SK-N-SH treated with all-trans-retinoic acid at 6 μM for 48 hours (cell line): ENCODE measurements around the gene GRN.
"Not testable (repeated sequence)": the region's sequence is repeated elsewhere in the genome, so short reads cannot be mapped to it uniquely, and the experiment has no call there.

ENCODE experiments used
- ARNTL ChIP-seq: fragments of 450-650 bp; formaldehyde crosslinking; IDR thresholded peaks from 2 replicates; pipeline ENCODE4 v1.5.0; 2020; ENCODE audit warnings: low read depth, mild to moderate bottlenecking, moderate library complexity, borderline replicate concordance
- BACH2 ChIP-seq: fragments of 250-450 bp; sonication (Bioruptor Pico); IDR thresholded peaks from 2 replicates; pipeline ENCODE4 v1.9.0; 2021; ENCODE audit warnings: mild to moderate bottlenecking, borderline replicate concordance
- CSDC2 ChIP-seq: fragments of 250-450 bp; sonication (Bioruptor Pico); IDR thresholded peaks from 2 replicates; pipeline ENCODE4 v1.5.0; 2020; ENCODE audit warnings: mild to moderate bottlenecking, moderate library complexity
- SNAI2 ChIP-seq: fragments of 250-450 bp; sonication (Bioruptor Pico); IDR thresholded peaks from 2 replicates; pipeline ENCODE4 v1.5.0; 2020; ENCODE audit warnings: mild to moderate bottlenecking, moderate library complexity
- ZNF8 ChIP-seq: fragments of 450-650 bp; formaldehyde crosslinking; IDR thresholded peaks from 2 replicates; pipeline ENCODE4 v1.5.0; 2020; ENCODE audit warnings: mild to moderate bottlenecking, moderate library complexity
- TF ChIP-seq, protein P1 (sequence below): fragments of 250-450 bp; sonication (Bioruptor Pico); IDR thresholded peaks from 2 replicates; pipeline ENCODE4 v1.8.0; 2020; ENCODE audit warnings: mild to moderate bottlenecking, moderate library complexity, borderline replicate concordance

DNA sequence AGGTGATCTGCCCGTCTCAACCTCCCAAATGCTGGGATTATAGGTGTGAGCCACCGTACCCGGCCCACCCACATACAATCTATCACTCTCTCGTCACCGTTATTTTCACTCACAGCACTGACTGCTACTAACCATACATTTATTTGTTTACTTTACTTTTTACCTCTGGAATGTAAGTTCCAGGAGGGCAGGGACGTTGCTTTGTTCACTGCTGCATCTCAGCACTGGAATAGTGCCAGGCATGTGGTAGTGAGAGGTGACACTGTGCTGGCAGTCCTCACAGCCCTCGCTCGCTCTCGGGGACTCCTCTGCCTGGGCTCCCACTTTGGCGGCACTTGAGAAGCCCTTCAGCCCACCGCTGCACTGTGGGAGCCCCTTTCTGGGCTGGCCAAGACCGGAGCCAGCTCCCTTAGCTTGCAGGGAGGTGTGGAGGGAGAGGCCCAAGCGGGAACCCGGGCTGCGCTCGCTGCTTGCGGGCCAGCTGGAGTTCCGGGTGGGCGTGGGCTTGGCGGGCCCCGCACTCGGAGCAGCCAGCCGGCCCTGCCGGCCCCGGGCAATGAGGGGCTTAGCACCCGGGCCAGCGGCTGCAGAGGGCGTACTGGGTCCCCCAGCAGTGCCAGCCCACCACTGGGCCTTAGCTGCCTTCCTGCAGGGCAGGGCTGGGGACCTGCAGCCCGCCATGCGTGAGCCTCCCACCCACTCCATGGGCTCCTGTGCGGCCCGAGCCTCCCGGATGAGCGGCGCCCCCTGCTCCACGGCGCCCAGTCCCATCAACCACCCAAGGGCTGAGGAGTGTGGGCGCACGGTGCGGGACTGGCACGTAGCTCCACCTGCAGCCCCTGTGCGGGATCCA lies 23.5 kb downstream of the GRN start:
- TF ChIP-seq, protein P1, sequence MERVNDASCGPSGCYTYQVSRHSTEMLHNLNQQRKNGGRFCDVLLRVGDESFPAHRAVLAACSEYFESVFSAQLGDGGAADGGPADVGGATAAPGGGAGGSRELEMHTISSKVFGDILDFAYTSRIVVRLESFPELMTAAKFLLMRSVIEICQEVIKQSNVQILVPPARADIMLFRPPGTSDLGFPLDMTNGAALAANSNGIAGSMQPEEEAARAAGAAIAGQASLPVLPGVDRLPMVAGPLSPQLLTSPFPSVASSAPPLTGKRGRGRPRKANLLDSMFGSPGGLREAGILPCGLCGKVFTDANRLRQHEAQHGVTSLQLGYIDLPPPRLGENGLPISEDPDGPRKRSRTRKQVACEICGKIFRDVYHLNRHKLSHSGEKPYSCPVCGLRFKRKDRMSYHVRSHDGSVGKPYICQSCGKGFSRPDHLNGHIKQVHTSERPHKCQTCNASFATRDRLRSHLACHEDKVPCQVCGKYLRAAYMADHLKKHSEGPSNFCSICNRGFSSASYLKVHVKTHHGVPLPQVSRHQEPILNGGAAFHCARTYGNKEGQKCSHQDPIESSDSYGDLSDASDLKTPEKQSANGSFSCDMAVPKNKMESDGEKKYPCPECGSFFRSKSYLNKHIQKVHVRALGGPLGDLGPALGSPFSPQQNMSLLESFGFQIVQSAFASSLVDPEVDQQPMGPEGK = not testable (repeated sequence)
- not testable (repeated sequence) for TF ChIP-seq ARNTL (CRISPR knock-in tag); CSDC2; BACH2 (CRISPR knock-in tag); ZNF8 (CRISPR knock-in tag); SNAI2 (CRISPR knock-in tag)
